ENCODE data around the gene D2HGDH. TPM values are rescaled to one million over a fixed set of nuclear protein-coding genes. Genes with fewer than 3 reads are reported as not detected.

Gene D2HGDH
- total and polyA plus RNA-seq, 7 experiments from 2014 or later = 3.5 to 49.8 (median 32.5) TPM

GRCh38 chr2:241811952-241812729 lies 77.7 kb downstream of the D2HGDH start:
- Histone ChIP-seq H3K9me3 (ENCODE audit: control insufficient read depth in 2 of 3, low read length in 3 of 3) (no peaks in the 10 kb centered on the region), H3K36me3 (ENCODE audit: control insufficient read depth in 2 of 3, insufficient read depth in 3 of 3, low read length in 3 of 3) (no peaks in the 10 kb centered on the region), H3K27ac (ENCODE audit: low read depth, low read length) (no peak overlapping the region), H3K27me3 (ENCODE audit: control insufficient read depth in 2 of 2, insufficient read depth in 2 of 2, low read length in 2 of 2) (no peaks in the 10 kb centered on the region), H3K4me3 (ENCODE audit: low read length) (no peak overlapping the region), H3K4me1 (ENCODE audit: control insufficient read depth in 2 of 2, insufficient read depth in 2 of 2, low read length in 2 of 2) (peaks cover 0 to 8% of the 10 kb centered on the region in 2 donors)
- peaks cover 0 to 6% (median 0%) of the 10 kb centered on the region in 5 donors for H3K27me3 Mint-ChIP-seq
- peaks cover 0 to 5% (median 0%) of the 10 kb centered on the region in 7 donors for H3K4me1 Mint-ChIP-seq
- H3K9me3 Mint-ChIP-seq = no peaks in the 10 kb centered on the region
- no peak overlapping the region for H3K4me3 Mint-ChIP-seq
- ChIA-PET CTCF (no interaction called here), POLR2A (no interaction called here)
- intact Hi-C loops (cut with micrococcal nuclease) = no loop called here
- ATAC-seq (no peak), DNase-seq (no peak)
- H3K36me3 Mint-ChIP-seq = no peaks in the 10 kb centered on the region
- H3K27ac Mint-ChIP-seq = no peak overlapping the region

DNA sequence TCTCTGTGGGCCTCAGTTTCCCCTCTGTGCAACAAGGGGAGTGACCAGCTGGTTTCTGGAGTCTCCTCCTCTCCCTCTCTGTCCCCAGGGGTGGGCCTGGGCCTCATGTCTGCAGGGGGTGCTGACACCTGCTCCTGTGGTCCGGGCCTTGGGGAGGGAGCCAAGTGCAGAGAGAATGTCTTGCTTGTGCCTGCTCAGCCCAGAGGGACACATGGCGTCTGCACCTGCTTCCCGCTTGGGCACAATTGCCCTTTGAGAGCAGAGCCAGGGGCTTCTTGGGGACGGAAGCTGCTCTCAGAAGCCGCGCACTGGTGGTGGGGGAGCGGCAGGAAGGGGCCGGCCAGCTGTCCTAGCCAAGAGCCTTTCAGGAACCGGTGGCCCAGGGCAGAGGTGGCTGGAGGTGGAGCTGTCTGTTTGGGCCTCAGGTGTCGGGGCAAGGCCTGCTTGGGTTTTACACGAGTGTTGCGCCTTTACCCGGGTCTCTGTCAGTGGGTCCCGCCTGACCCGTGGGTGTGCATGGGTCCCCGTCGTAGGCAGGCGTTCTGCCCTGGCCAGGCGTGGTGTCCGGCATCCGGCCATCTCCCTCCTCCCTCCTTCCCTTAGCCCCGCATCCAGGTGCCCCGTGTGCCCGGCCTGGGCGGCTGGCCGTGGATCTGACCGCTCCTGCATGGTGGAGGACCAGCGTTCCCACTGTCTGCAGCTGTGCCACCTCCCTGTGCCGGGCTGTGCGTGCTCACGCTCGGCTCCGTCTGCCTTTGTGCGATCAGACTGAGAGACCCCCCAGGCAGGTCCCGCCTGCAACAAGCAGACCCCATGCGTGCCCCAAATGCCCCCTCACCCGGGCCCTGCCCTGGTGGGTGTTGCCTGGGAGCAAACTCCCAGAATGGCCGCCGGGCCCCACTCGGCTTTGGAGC lies 78.6 kb downstream of the D2HGDH start:
- intact Hi-C loops (cut with micrococcal nuclease) = no loop called here

DNA sequence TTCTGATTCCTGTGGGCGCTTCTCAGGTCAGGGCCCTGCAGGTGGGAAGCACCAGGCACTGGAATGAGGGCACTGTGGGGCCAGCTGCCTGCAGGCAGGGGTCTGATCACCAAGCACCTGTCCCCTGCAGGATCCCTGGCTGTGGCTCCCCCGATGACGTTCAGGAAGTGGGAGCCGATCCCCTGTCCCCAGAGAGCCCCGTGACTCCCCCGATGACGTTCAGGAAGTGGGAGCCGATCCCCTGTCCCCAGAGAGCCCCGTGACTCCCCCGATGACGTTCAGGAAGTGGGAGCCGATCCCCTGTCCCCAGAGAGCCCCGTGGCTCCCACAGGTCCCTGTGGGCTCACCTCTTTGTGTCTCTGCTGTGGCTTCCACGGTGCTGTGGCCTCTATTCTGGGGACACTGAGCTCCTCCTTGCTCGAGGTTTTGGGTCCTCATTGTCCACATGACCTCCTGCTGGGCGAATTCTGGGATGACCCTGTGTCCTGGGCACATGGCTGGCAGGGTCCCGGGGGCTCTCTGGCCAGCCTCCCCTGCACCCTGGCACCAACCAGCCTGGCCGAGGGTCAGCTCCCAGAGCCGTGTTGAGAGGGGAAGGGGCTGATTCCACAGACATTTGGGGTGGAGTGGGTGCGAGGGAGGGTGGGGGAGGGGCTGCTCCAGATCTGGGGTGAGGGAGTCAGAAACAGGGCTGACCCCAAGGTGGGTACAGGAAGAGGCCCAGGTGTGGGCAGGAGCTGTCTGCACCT lies 79.4 kb downstream of the D2HGDH start:
- intact Hi-C loops (cut with micrococcal nuclease) = no loop called here
- Mint-ChIP-seq H3K4me1 (peaks cover 0 to 6% (median 4%) of the 10 kb centered on the region in 7 donors), H3K36me3 (no peaks in the 10 kb centered on the region), H3K27ac (no peak overlapping the region), H3K27me3 (peaks cover 0 to 5% (median 0%) of the 10 kb centered on the region in 5 donors), H3K9me3 (no peaks in the 10 kb centered on the region), H3K4me3 (no peak overlapping the region)
- Histone ChIP-seq H3K36me3 (ENCODE audit: control insufficient read depth in 2 of 3, insufficient read depth in 3 of 3, low read length in 3 of 3) (no peaks in the 10 kb centered on the region), H3K4me3 (ENCODE audit: low read length) (no peak overlapping the region), H3K27ac (ENCODE audit: low read depth, low read length) (no peak overlapping the region), H3K4me1 (ENCODE audit: control insufficient read depth in 2 of 2, insufficient read depth in 2 of 2, low read length in 2 of 2) (peaks cover 0 to 12% of the 10 kb centered on the region in 2 donors), H3K9me3 (ENCODE audit: control insufficient read depth in 2 of 3, low read length in 3 of 3) (no peaks in the 10 kb centered on the region), H3K27me3 (ENCODE audit: control insufficient read depth in 2 of 2, insufficient read depth in 2 of 2, low read length in 2 of 2) (no peaks in the 10 kb centered on the region)
- peak in 3 of 9 donors; percentile 20 to 42 (median 35) for DNase-seq
- ChIA-PET CTCF (no interaction called here), POLR2A (no interaction called here)
- ATAC-seq = peak; percentile 90

More for the DNA sequence above, 78.6 kb downstream of the D2HGDH start:
- H3K4me1 ChIP-seq (ENCODE audit: control insufficient read depth in 2 of 2, insufficient read depth in 2 of 2, low read length in 2 of 2) = peaks cover 0 to 12% of the 10 kb centered on the region in 2 donors
- no peaks in the 10 kb centered on the region for H3K36me3 ChIP-seq (ENCODE audit: control insufficient read depth in 2 of 3, insufficient read depth in 3 of 3, low read length in 3 of 3)
- no peak for ATAC-seq
- no peaks in the 10 kb centered on the region for H3K27me3 ChIP-seq (ENCODE audit: control insufficient read depth in 2 of 2, insufficient read depth in 2 of 2, low read length in 2 of 2)
- Mint-ChIP-seq H3K27ac (no peak overlapping the region), H3K9me3 (no peaks in the 10 kb centered on the region), H3K4me1 (peaks cover 4 to 10% (median 6%) of the 10 kb centered on the region in 7 donors), H3K27me3 (peaks cover 0 to 11% (median 0%) of the 10 kb centered on the region in 5 donors), H3K36me3 (no peaks in the 10 kb centered on the region), H3K4me3 (peak overlapping the region in 1 of 10 donors; percentile 14)
- peak in 1 of 9 donors; percentile 20 for DNase-seq
- ChIA-PET CTCF (no interaction called here), POLR2A (no interaction called here)
- H3K27ac ChIP-seq (ENCODE audit: low read depth, low read length) = no peak overlapping the region
- H3K4me3 ChIP-seq (ENCODE audit: low read length) = no peak overlapping the region
- H3K9me3 ChIP-seq (ENCODE audit: control insufficient read depth in 2 of 3, low read length in 3 of 3) = no peaks in the 10 kb centered on the region

DNA sequence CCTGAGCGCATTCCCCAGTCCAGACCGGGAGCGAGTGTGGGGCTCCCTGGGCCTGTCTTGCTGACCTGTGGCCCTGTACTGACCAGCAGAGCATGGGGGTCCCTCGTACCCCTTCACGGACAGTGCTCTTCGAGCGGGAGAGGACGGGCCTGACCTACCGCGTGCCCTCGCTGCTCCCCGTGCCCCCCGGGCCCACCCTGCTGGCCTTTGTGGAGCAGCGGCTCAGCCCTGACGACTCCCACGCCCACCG lies 79.9 kb downstream of the D2HGDH start:
- intact Hi-C loops (cut with micrococcal nuclease) = no loop called here
- Mint-ChIP-seq H3K4me1 (peaks cover 0 to 6% (median 4%) of the 10 kb centered on the region in 7 donors), H3K4me3 (no peak overlapping the region), H3K27me3 (peaks cover 0 to 5% (median 0%) of the 10 kb centered on the region in 5 donors), H3K27ac (no peak overlapping the region), H3K36me3 (no peaks in the 10 kb centered on the region), H3K9me3 (peaks cover 0 to 3% (median 0%) of the 10 kb centered on the region in 11 donors)
- POLR2A ChIA-PET = no interaction called here
- no peak overlapping the region for H3K4me3 ChIP-seq (ENCODE audit: low read length)
- peaks cover 0 to 12% of the 10 kb centered on the region in 2 donors for H3K4me1 ChIP-seq (ENCODE audit: control insufficient read depth in 2 of 2, insufficient read depth in 2 of 2, low read length in 2 of 2)
- no peak for DNase-seq
- no peaks in the 10 kb centered on the region for H3K27me3 ChIP-seq (ENCODE audit: control insufficient read depth in 2 of 2, insufficient read depth in 2 of 2, low read length in 2 of 2)
- no peak for ATAC-seq
- CTCF ChIA-PET = no interaction called here
- no peaks in the 10 kb centered on the region for H3K36me3 ChIP-seq (ENCODE audit: control insufficient read depth in 2 of 3, insufficient read depth in 3 of 3, low read length in 3 of 3)
- H3K9me3 ChIP-seq (ENCODE audit: control insufficient read depth in 2 of 3, low read length in 3 of 3) = no peaks in the 10 kb centered on the region
- H3K27ac ChIP-seq (ENCODE audit: low read depth, low read length) = no peak overlapping the region

DNA sequence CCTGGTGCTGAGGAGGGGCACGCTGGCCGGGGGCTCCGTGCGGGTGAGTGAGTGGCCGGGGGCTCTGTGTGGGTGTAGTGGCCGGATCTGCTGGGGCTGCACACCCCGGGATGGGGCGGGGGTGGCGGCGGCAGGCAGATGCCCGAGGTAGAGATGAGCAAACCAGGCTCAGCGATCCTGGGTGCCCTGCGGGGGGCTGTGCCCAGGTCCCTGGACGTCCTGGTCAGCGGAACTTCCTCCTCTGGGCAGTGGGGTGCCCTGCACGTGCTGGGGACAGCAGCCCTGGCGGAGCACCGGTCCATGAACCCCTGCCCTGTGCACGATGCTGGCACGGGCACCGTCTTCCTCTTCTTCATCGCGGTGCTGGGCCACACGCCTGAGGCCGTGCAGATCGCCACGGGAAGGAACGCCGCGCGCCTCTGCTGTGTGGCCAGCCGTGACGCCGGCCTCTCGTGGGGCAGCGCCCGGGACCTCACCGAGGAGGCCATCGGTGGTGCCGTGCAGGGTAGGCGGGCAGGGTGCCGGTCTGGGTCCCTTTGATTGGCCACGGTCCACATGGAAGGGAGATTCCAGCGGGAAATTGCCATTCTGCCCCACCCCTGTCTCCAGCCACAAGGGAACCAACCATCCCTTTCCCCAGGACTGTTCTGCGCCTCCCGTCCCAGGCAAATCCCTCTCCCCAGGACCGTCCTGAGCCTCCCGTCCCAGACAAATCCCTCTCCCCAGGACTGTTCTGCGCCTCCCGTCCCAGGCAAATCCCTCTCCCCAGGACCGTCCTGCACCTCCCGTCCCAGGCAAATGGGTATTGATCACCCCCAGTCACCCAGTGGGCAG lies 80.4 kb downstream of the D2HGDH start:
- H3K27ac Mint-ChIP-seq = peak overlapping the region in 1 of 9 donors; percentile 52
- H3K27me3 Mint-ChIP-seq = peaks cover 0 to 5% (median 0%) of the 10 kb centered on the region in 5 donors
- H3K4me3 Mint-ChIP-seq = no peak overlapping the region
- H3K4me3 ChIP-seq (ENCODE audit: low read length) = no peak overlapping the region
- ChIA-PET CTCF (no interaction called here), POLR2A (no interaction called here)
- no peaks in the 10 kb centered on the region for H3K27me3 ChIP-seq (ENCODE audit: control insufficient read depth in 2 of 2, insufficient read depth in 2 of 2, low read length in 2 of 2)
- DNase-seq = no peak
- no peak overlapping the region for H3K27ac ChIP-seq (ENCODE audit: low read depth, low read length)
- peaks cover 0 to 6% (median 4%) of the 10 kb centered on the region in 7 donors for H3K4me1 Mint-ChIP-seq
- peaks cover 0 to 12% of the 10 kb centered on the region in 2 donors for H3K4me1 ChIP-seq (ENCODE audit: control insufficient read depth in 2 of 2, insufficient read depth in 2 of 2, low read length in 2 of 2)
- H3K9me3 Mint-ChIP-seq = peaks cover 0 to 3% (median 0%) of the 10 kb centered on the region in 11 donors
- H3K36me3 ChIP-seq (ENCODE audit: control insufficient read depth in 2 of 3, insufficient read depth in 3 of 3, low read length in 3 of 3) = no peaks in the 10 kb centered on the region
- no peaks in the 10 kb centered on the region for H3K9me3 ChIP-seq (ENCODE audit: control insufficient read depth in 2 of 3, low read length in 3 of 3)
- ATAC-seq = no peak
- intact Hi-C loops (cut with micrococcal nuclease) = no loop called here
- no peaks in the 10 kb centered on the region for H3K36me3 Mint-ChIP-seq

All from naive thymus-derived CD4-positive, alpha-beta T cell (primary cell).